Measurements from ENCODE around the gene MYL9. TPM values are rescaled to one million over a fixed set of nuclear protein-coding genes. Genes with fewer than 3 reads are reported as not detected.

Gene MYL9
- polyA plus RNA-seq, 1 of the 3 experiments (the other 2 are of a cell fraction), result not detected

- WGBS (ENCODE audit: low lambda C conversion rate), result 79% methylated on average over 11 of the region's 11 CpGs
- POLR2A ChIA-PET, result no interaction called here
- no peak for DNase-seq
These were observed 3.1 kb upstream of the MYL9 start for GRCh38 chr20:36538026-36538722.

DNA sequence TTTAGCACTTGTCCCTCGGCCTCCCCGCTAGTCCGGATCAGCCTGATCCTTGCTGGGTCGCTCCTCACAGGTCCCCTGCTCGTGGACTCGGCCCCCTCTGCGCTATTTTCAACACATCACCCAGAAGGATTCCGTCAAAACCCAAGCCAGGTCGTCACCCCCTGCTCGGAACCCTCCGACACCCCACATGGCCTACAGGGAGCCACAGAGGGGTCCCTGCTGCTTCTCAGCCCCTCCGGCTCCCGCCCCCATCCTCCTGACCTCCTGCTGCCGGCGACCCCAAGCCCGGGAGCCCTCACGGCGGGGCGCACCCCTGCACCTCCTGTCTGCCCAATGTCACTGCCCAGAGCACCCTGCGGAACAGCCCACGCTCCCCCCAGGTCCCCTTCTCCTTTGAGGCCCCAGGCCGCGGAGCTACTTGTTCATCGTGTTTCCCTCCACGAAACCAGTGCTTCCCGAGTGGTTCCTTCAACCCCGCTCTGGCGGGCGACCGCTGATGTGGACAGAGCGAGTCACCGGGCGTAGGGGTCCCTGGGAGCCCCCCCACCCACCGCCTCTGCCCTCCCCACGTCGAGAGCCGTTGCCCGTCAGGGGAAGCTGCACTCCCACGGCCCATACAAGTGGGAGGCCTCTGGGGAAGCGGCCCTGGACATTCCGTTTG is 638 bp upstream of the MYL9 start:
- Histone ChIP-seq H3K27ac (ENCODE audit: low read depth in 2 of 2, low read length in 1 of 2) (no peak overlapping the region), H3K9me3 (no peaks in the 10 kb centered on the region), H2AFZ (ENCODE audit: low read depth) (no peak overlapping the region), H3K79me2 (ENCODE audit: insufficient read depth) (no peaks in the 10 kb centered on the region), H3K27me3 (ENCODE audit: insufficient read depth) (no peaks in the 10 kb centered on the region), H4K20me1 (ENCODE audit: insufficient read depth) (no peaks in the 10 kb centered on the region), H3K9ac (no peak overlapping the region), H3K9me2 (no peaks in the 10 kb centered on the region), H3K36me3 (replicated peaks in 1 of 2; ENCODE audit: control insufficient read depth in 1 of 2, insufficient read depth in 2 of 2, low read length in 1 of 2) (no peaks in the 10 kb centered on the region), H3K4me1 (ENCODE audit: control insufficient read depth in 1 of 2, insufficient read depth in 2 of 2, low read depth in 1 of 2, low read length in 1 of 2) (peaks cover 0 to 8% of the 10 kb centered on the region in 2 experiments; a peak in 2 of 4 replicates), H3K4me3 (ENCODE audit: low read depth in 2 of 2, low read length in 1 of 2) (no peak overlapping the region), H3K4me2 (no peak overlapping the region), H3F3A (replicated peaks; ENCODE audit: insufficient read depth) (peaks cover 13% of the 10 kb centered on the region)
- DNase-seq, result no peak
- no peak for TF ChIP-seq FOXJ3 (CRISPR knock-in tag; IDR thresholded peaks at IDR 0.05)
- no peak for TF ChIP-seq CTCF (IDR thresholded peaks at IDR 0.05)
- TF ChIP-seq TAF1 (IDR thresholded peaks at IDR 0.05; ENCODE audit: borderline replicate concordance, low read depth, low read length), result no peak
- no peak for TF ChIP-seq TCF12 (IDR thresholded peaks at IDR 0.05)
- CTCF ChIA-PET, result no interaction called here
- POLR2A ChIA-PET, result no interaction called here
- 96% methylated on average over 41 of the region's 41 CpGs for WGBS (ENCODE audit: low lambda C conversion rate)

More at GRCh38 chr20:36538026-36538722, 3.1 kb upstream of the MYL9 start:
- Histone ChIP-seq H3K79me2 (ENCODE audit: insufficient read depth) (no peaks in the 10 kb centered on the region), H3K9me2 (no peaks in the 10 kb centered on the region), H3K9me3 (no peaks in the 10 kb centered on the region), H4K20me1 (ENCODE audit: insufficient read depth) (no peaks in the 10 kb centered on the region), H3F3A (replicated peaks; ENCODE audit: insufficient read depth) (peaks cover 13% of the 10 kb centered on the region), H3K9ac (no peak overlapping the region), H3K4me1 (ENCODE audit: control insufficient read depth in 1 of 2, insufficient read depth in 2 of 2, low read depth in 1 of 2, low read length in 1 of 2) (no peaks in the 10 kb centered on the region; a peak in 1 of 4 replicates), H3K4me2 (peak overlapping the region; percentile 30; the same call in 1 of the 2 replicates), H3K4me3 (ENCODE audit: low read depth in 2 of 2, low read length in 1 of 2) (no peak overlapping the region), H3K27ac (ENCODE audit: low read depth in 2 of 2, low read length in 1 of 2) (peak overlapping the region in 1 of 2 experiments; percentile 32; a peak in 1 of 4 replicates), H3K36me3 (replicated peaks in 1 of 2; ENCODE audit: control insufficient read depth in 1 of 2, insufficient read depth in 2 of 2, low read length in 1 of 2) (no peaks in the 10 kb centered on the region), H2AFZ (ENCODE audit: low read depth) (no peak overlapping the region), H3K27me3 (ENCODE audit: insufficient read depth) (no peaks in the 10 kb centered on the region)
- TF ChIP-seq NFIC (IDR thresholded peaks at IDR 0.05; ENCODE audit: borderline replicate concordance) (peak; percentile 24; the same call in 1 of the 2 replicates), GATA2 (CRISPR knock-in tag; IDR thresholded peaks at IDR 0.05) (no peak)
- CTCF ChIA-PET, result interaction anchor here (1.3 to 1.4 kb wide), 2 partner anchors 10 to 99 kb away, joined by 3 to 6 read pairs; no protein-coding TSS in a partner anchor

Data from SK-N-SH (cell line).